ENCODE measurements around the gene SSTR4. TPM values are rescaled to one million over a fixed set of nuclear protein-coding genes. Genes with fewer than 3 reads are reported as not detected.

Gene SSTR4
- total and polyA plus RNA-seq, 4 donors, result not detected

DNA sequence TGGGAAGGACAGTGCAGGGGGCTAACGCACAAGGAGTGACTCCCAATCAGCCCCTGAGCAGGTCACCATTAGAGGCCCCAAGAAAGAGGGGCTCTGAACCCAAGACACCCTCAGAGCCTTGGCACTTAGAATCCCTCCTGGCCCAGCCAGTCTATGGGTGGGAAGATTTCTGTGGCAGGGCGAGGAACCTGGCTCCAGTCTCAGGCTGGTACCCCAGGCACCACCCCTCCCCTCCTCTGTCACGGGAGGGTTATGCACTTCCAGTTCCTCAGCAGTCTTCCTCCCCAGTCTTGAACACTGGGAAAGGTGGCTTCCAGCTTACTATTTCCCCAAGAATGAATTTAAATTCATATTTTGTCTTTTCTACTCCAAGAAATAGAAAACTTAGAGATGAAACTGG, 27.6 kb upstream of the SSTR4 start (continued):
- TF ChIP-seq RAD21 (IDR thresholded peaks at IDR 0.05), result no peak

DNA sequence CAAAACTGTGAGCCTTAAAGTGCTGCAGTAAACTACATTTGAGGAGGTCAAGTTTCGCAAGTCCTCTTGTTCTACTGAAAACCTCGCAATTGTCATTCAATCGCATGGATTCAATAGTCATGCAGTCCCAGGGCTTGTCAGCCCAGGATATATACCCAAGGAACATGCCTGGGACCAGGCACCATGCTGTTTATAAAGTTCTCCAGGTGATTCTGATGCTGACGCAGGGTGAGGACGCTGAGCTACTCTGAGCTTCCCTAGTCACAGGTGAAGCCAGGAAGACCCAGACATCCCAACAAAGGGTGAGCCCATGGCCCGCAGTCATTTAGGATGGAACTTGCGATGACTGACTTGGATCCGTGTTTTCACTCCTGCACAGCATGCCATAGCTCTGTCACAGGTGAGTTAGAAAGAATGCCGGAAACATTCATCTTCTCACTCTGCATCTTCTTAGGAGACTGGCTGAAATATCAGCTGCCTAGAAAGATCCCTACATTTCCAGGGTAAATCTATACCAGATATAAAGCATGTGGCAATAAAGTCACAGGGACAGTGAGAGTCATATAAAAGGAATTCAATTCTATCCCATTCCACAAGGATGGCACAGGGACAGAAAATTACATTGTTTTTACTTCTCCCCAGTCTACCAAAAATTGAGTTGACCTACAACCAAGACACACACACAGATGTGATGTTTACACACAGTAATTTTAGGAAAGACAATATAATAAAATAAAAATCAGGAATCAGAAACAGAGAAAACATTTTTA, 27.0 kb upstream of the SSTR4 start:
- no peaks in the 10 kb centered on the region for H3K4me1 ChIP-seq (ENCODE audit: control insufficient read depth in 4 of 4, insufficient read depth in 4 of 4, low read length in 3 of 4)
- no peak overlapping the region for H3K27ac ChIP-seq (ENCODE audit: low read depth in 1 of 2, low read length in 2 of 2)
- 89% methylated on average over 9 of the region's 9 CpGs for WGBS
- H3K9me3 ChIP-seq (ENCODE audit: control insufficient read depth in 4 of 4, low read length in 3 of 4), result no peaks in the 10 kb centered on the region
- DNase-seq (ENCODE audit: low spot score), result no peak
- no peak overlapping the region for H3K9ac ChIP-seq (ENCODE audit: low read depth in 1 of 2, low read length in 2 of 2)
- TF ChIP-seq, protein P1, sequence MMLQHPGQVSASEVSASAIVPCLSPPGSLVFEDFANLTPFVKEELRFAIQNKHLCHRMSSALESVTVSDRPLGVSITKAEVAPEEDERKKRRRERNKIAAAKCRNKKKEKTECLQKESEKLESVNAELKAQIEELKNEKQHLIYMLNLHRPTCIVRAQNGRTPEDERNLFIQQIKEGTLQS (IDR thresholded peaks at IDR 0.05), result no peak
- TF ChIP-seq, protein P2, sequence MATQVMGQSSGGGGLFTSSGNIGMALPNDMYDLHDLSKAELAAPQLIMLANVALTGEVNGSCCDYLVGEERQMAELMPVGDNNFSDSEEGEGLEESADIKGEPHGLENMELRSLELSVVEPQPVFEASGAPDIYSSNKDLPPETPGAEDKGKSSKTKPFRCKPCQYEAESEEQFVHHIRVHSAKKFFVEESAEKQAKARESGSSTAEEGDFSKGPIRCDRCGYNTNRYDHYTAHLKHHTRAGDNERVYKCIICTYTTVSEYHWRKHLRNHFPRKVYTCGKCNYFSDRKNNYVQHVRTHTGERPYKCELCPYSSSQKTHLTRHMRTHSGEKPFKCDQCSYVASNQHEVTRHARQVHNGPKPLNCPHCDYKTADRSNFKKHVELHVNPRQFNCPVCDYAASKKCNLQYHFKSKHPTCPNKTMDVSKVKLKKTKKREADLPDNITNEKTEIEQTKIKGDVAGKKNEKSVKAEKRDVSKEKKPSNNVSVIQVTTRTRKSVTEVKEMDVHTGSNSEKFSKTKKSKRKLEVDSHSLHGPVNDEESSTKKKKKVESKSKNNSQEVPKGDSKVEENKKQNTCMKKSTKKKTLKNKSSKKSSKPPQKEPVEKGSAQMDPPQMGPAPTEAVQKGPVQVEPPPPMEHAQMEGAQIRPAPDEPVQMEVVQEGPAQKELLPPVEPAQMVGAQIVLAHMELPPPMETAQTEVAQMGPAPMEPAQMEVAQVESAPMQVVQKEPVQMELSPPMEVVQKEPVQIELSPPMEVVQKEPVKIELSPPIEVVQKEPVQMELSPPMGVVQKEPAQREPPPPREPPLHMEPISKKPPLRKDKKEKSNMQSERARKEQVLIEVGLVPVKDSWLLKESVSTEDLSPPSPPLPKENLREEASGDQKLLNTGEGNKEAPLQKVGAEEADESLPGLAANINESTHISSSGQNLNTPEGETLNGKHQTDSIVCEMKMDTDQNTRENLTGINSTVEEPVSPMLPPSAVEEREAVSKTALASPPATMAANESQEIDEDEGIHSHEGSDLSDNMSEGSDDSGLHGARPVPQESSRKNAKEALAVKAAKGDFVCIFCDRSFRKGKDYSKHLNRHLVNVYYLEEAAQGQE (IDR thresholded peaks at IDR 0.05), result no peak
- TF ChIP-seq JUND (IDR thresholded peaks at IDR 0.05) (no peak), GABPA (IDR thresholded peaks at IDR 0.05 in 1 of 2, conservative IDR thresholded peaks at IDR 0.05 in 1 of 2) (no peak), RXRA (IDR thresholded peaks at IDR 0.05) (no peak), FOXA2 (IDR thresholded peaks at IDR 0.05) (no peak), RAD21 (IDR thresholded peaks at IDR 0.05) (no peak), FOXA1 (IDR thresholded peaks at IDR 0.05) (no peak), HNF4G (IDR thresholded peaks at IDR 0.05) (no peak), NR2F2 (IDR thresholded peaks at IDR 0.05) (no peak), HNF4A (conservative IDR thresholded peaks at IDR 0.05) (no peak), YY1 (IDR thresholded peaks at IDR 0.05) (no peak), EGR1 (IDR thresholded peaks at IDR 0.05; ENCODE audit: low read depth in 2 of 2) (no peak)
- TF ChIP-seq, protein P3, sequence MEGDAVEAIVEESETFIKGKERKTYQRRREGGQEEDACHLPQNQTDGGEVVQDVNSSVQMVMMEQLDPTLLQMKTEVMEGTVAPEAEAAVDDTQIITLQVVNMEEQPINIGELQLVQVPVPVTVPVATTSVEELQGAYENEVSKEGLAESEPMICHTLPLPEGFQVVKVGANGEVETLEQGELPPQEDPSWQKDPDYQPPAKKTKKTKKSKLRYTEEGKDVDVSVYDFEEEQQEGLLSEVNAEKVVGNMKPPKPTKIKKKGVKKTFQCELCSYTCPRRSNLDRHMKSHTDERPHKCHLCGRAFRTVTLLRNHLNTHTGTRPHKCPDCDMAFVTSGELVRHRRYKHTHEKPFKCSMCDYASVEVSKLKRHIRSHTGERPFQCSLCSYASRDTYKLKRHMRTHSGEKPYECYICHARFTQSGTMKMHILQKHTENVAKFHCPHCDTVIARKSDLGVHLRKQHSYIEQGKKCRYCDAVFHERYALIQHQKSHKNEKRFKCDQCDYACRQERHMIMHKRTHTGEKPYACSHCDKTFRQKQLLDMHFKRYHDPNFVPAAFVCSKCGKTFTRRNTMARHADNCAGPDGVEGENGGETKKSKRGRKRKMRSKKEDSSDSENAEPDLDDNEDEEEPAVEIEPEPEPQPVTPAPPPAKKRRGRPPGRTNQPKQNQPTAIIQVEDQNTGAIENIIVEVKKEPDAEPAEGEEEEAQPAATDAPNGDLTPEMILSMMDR (IDR thresholded peaks at IDR 0.05; ENCODE audit: low read depth, low read length, missing input control), result no peak
- TF ChIP-seq, protein P4, sequence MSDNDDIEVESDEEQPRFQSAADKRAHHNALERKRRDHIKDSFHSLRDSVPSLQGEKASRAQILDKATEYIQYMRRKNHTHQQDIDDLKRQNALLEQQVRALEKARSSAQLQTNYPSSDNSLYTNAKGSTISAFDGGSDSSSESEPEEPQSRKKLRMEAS (IDR thresholded peaks at IDR 0.05), result no peak
- no peak overlapping the region for H3K4me3 ChIP-seq (ENCODE audit: low read depth in 1 of 3, low read length in 3 of 3)
- no peaks in the 10 kb centered on the region for H3K27me3 ChIP-seq (ENCODE audit: control insufficient read depth in 4 of 4, insufficient read depth in 4 of 4, low read length in 3 of 4)
- peaks cover 0 to 1% (median 0%) of the 10 kb centered on the region in 4 donors for H3K36me3 ChIP-seq (ENCODE audit: control insufficient read depth in 4 of 4, insufficient read depth in 3 of 4, low read depth in 1 of 4, low read length in 3 of 4)

DNA sequence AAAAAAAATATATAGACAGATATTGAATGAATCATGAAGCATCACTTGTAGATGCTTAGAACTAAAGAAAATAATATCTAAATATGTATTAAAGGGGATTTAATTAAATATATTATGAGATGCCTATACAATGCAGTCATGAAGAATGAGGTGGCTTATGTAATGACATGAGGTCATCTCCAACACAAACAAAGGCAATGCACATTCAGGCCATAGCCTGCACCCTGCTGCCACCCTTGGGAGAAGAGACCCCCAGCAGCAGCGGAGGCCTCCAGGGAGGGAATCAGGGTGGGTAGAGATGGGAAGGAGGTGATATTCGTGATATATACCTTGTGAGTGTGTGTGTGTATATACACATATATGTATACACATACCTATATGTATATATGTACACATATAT, 26.4 kb upstream of the SSTR4 start:
- Histone ChIP-seq H3K36me3 (ENCODE audit: control insufficient read depth in 4 of 4, insufficient read depth in 3 of 4, low read depth in 1 of 4, low read length in 3 of 4) (peaks cover 0 to 1% (median 0%) of the 10 kb centered on the region in 4 donors), H3K27ac (ENCODE audit: low read depth in 1 of 2, low read length in 2 of 2) (no peak overlapping the region), H3K27me3 (ENCODE audit: control insufficient read depth in 4 of 4, insufficient read depth in 4 of 4, low read length in 3 of 4) (no peaks in the 10 kb centered on the region), H3K4me3 (ENCODE audit: low read depth in 1 of 3, low read length in 3 of 3) (no peak overlapping the region), H3K9me3 (ENCODE audit: control insufficient read depth in 4 of 4, low read length in 3 of 4) (no peaks in the 10 kb centered on the region), H3K9ac (ENCODE audit: low read depth in 1 of 2, low read length in 2 of 2) (no peak overlapping the region), H3K4me1 (ENCODE audit: control insufficient read depth in 4 of 4, insufficient read depth in 4 of 4, low read length in 3 of 4) (no peaks in the 10 kb centered on the region)
- WGBS, result 82% methylated on average over 2 of the region's 2 CpGs
- DNase-seq (ENCODE audit: low spot score), result no peak
- TF ChIP-seq, protein P5, sequence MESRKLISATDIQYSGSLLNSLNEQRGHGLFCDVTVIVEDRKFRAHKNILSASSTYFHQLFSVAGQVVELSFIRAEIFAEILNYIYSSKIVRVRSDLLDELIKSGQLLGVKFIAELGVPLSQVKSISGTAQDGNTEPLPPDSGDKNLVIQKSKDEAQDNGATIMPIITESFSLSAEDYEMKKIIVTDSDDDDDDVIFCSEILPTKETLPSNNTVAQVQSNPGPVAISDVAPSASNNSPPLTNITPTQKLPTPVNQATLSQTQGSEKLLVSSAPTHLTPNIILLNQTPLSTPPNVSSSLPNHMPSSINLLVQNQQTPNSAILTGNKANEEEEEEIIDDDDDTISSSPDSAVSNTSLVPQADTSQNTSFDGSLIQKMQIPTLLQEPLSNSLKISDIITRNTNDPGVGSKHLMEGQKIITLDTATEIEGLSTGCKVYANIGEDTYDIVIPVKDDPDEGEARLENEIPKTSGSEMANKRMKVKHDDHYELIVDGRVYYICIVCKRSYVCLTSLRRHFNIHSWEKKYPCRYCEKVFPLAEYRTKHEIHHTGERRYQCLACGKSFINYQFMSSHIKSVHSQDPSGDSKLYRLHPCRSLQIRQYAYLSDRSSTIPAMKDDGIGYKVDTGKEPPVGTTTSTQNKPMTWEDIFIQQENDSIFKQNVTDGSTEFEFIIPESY (IDR thresholded peaks at IDR 0.05), result no peak
- TF ChIP-seq SP1 (IDR thresholded peaks at IDR 0.05) (no peak), HNF4G (IDR thresholded peaks at IDR 0.05) (no peak), RAD21 (IDR thresholded peaks at IDR 0.05) (no peak), TAF1 (conservative IDR thresholded peaks at IDR 0.05) (no peak), EGR1 (IDR thresholded peaks at IDR 0.05; ENCODE audit: low read depth in 2 of 2) (no peak), YY1 (IDR thresholded peaks at IDR 0.05) (no peak), JUND (IDR thresholded peaks at IDR 0.05) (no peak), NR2F2 (IDR thresholded peaks at IDR 0.05) (no peak), FOXA1 (IDR thresholded peaks at IDR 0.05) (no peak), HNF4A (conservative IDR thresholded peaks at IDR 0.05) (no peak)
- TF ChIP-seq, protein P3 (IDR thresholded peaks at IDR 0.05; ENCODE audit: low read depth, low read length, missing input control), result no peak
- TF ChIP-seq, protein P1 (IDR thresholded peaks at IDR 0.05), result no peak
- TF ChIP-seq, protein P4 (IDR thresholded peaks at IDR 0.05), result no peak

Data from liver (tissue), 9 donors.